Measurements from ENCODE around the gene NR2F1-AS1.

DNA sequence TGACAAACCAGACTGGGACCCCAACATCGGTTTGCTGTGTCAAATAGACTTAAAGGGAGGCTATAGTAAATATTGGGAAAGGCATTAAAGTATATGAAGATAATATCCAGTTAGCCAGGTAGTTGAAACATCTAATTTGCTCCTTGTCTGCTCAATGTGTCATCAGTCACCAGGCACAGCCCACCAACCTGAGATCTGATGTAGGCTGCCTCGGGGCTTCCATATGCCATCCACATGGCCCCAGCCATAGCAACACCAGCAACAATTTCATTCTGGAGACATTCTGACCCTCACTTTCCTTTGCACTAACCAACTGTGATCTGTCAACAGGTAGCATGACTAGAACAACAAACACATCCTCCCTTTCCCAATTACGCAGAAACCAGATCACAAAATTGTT, 196.0 kb downstream of the NR2F1-AS1 start:
- TF ChIP-seq RAD21 (IDR thresholded peaks at IDR 0.05; ENCODE audit: low read length) (no peak), POLR2A (IDR thresholded peaks at IDR 0.05; ENCODE audit: low read depth, low read length) (no peak), RCOR1 (IDR thresholded peaks at IDR 0.05; ENCODE audit: insufficient replicate concordance, low read length) (no peak), CEBPB (IDR thresholded peaks at IDR 0.05; ENCODE audit: low read depth, low read length) (no peak), MXI1 (IDR thresholded peaks at IDR 0.05; ENCODE audit: borderline replicate concordance, low read depth, low read length) (no peak), MAZ (IDR thresholded peaks at IDR 0.05; ENCODE audit: borderline replicate concordance, low read depth, low read length) (no peak)
- TF ChIP-seq, protein P1, sequence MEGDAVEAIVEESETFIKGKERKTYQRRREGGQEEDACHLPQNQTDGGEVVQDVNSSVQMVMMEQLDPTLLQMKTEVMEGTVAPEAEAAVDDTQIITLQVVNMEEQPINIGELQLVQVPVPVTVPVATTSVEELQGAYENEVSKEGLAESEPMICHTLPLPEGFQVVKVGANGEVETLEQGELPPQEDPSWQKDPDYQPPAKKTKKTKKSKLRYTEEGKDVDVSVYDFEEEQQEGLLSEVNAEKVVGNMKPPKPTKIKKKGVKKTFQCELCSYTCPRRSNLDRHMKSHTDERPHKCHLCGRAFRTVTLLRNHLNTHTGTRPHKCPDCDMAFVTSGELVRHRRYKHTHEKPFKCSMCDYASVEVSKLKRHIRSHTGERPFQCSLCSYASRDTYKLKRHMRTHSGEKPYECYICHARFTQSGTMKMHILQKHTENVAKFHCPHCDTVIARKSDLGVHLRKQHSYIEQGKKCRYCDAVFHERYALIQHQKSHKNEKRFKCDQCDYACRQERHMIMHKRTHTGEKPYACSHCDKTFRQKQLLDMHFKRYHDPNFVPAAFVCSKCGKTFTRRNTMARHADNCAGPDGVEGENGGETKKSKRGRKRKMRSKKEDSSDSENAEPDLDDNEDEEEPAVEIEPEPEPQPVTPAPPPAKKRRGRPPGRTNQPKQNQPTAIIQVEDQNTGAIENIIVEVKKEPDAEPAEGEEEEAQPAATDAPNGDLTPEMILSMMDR (conservative IDR thresholded peaks at IDR 0.05; ENCODE audit: low read depth, low read length): no peak

All from IMR-90 (cell line).